HEK293 (cell line): Measurements from ENCODE around the gene PRRT3.
A peak's percentile ranks its signal among the peaks of the same experiment; 100 is the strongest.

Experiments used
- GLIS2 ChIP-seq: fragments of 450-650 bp; formaldehyde crosslinking; IDR thresholded peaks from 2 replicates; pipeline ENCODE4 v1.5.1; 2016; ENCODE audit warnings: missing biosample characterization, missing genetic modification characterization
- HOXA7 ChIP-seq: sonication (generic); formaldehyde crosslinking; IDR thresholded peaks from 2 replicates; pipeline ENCODE4 v1.8.1; 2022; ENCODE audit warnings: missing genetic modification reagents, borderline replicate concordance
- KLF16 ChIP-seq: fragments of 450-650 bp; formaldehyde crosslinking; IDR thresholded peaks from 2 replicates; pipeline ENCODE4 v1.5.1; 2017; ENCODE audit warnings: missing biosample characterization, missing genetic modification characterization
- SETDB1 ChIP-seq: IDR thresholded peaks from one replicate; pipeline ENCODE4 v1.6.1; 2017; ENCODE audit warnings: mild to moderate bottlenecking, low read length, moderate library complexity, mixed read lengths; ENCODE audit not compliant: insufficient read length
- TSHZ1 ChIP-seq: fragments of 450-650 bp; formaldehyde crosslinking; IDR thresholded peaks from 2 replicates; pipeline ENCODE4 v1.5.1; 2016; ENCODE audit warnings: missing biosample characterization, missing genetic modification characterization, borderline replicate concordance
- ZBTB17 ChIP-seq: fragments of 450-650 bp; formaldehyde crosslinking; IDR thresholded peaks from 2 replicates; pipeline ENCODE4 v1.5.1; 2016; ENCODE audit warnings: missing biosample characterization, missing genetic modification characterization
- ZBTB20 ChIP-seq: fragments of 450-650 bp; formaldehyde crosslinking; IDR thresholded peaks from 2 replicates; pipeline ENCODE4 v1.5.1; 2016; ENCODE audit warnings: missing biosample characterization, missing genetic modification characterization
- ZBTB26 ChIP-seq: fragments of 450-650 bp; formaldehyde crosslinking; optimal IDR thresholded peaks from 2 replicates; pipeline ENCODE3; 2016; ENCODE audit warnings: missing biosample characterization, mild to moderate bottlenecking, missing genetic modification characterization
- ZNF16 ChIP-seq: fragments of 450-650 bp; formaldehyde crosslinking; IDR thresholded peaks from 2 replicates; pipeline ENCODE4 v1.5.1; 2016; ENCODE audit warnings: low read depth, missing biosample characterization, missing genetic modification characterization
- ZNF23 ChIP-seq: fragments of 450-650 bp; formaldehyde crosslinking; IDR thresholded peaks from 2 replicates; pipeline ENCODE4 v1.5.1; 2016; ENCODE audit warnings: missing biosample characterization, missing genetic modification characterization, borderline replicate concordance
- ZNF391 ChIP-seq: fragments of 450-650 bp; formaldehyde crosslinking; IDR thresholded peaks from 2 replicates; pipeline ENCODE4 v1.5.1; 2016; ENCODE audit warnings: low read depth, missing biosample characterization, missing genetic modification characterization, borderline replicate concordance
- ZNF433 ChIP-seq: fragments of 450-650 bp; formaldehyde crosslinking; IDR thresholded peaks from 2 replicates; pipeline ENCODE4 v1.5.1; 2016; ENCODE audit warnings: missing biosample characterization, missing genetic modification characterization, low read depth
- ZNF48 ChIP-seq: fragments of 450-650 bp; formaldehyde crosslinking; IDR thresholded peaks from 2 replicates; pipeline ENCODE4 v1.5.1; 2016; ENCODE audit warnings: missing biosample characterization, missing genetic modification characterization
- ZNF548 ChIP-seq: fragments of 450-650 bp; formaldehyde crosslinking; IDR thresholded peaks from 2 replicates; pipeline ENCODE4 v1.5.1; 2016; ENCODE audit warnings: missing biosample characterization, missing genetic modification characterization
- ZNF654 ChIP-seq: fragments of 450-650 bp; formaldehyde crosslinking; IDR thresholded peaks from 2 replicates; pipeline ENCODE4 v1.5.1; 2016; ENCODE audit warnings: low read depth, missing biosample characterization, missing genetic modification characterization
- ZNF777 ChIP-seq: fragments of 450-650 bp; formaldehyde crosslinking; IDR thresholded peaks from 2 replicates; pipeline ENCODE4 v1.5.1; 2017; ENCODE audit warnings: missing biosample characterization, missing genetic modification characterization, borderline replicate concordance
- ZSCAN4 ChIP-seq: fragments of 450-650 bp; formaldehyde crosslinking; IDR thresholded peaks from 2 replicates; pipeline ENCODE4 v1.5.1; 2017; ENCODE audit warnings: missing biosample characterization, missing genetic modification characterization
- ZSCAN5A ChIP-seq: fragments of 450-650 bp; formaldehyde crosslinking; IDR thresholded peaks from 2 replicates; pipeline ENCODE4 v1.5.1; 2016; ENCODE audit warnings: missing biosample characterization, missing genetic modification characterization
- TF ChIP-seq, protein P1 (sequence below): fragments of 450-650 bp; formaldehyde crosslinking; IDR thresholded peaks from 2 replicates; pipeline ENCODE4; 2016; ENCODE audit warnings: missing biosample characterization, missing genetic modification characterization
- TF ChIP-seq, protein P2 (sequence below): fragments of 450-650 bp; formaldehyde crosslinking; IDR thresholded peaks from 2 replicates; pipeline ENCODE4 v1.5.1; 2016; ENCODE audit warnings: missing biosample characterization, missing genetic modification characterization
- TF ChIP-seq, protein P3 (sequence below): fragments of 450-650 bp; formaldehyde crosslinking; IDR thresholded peaks from 2 replicates; pipeline ENCODE4 v1.5.1; 2017; ENCODE audit warnings: missing biosample characterization, missing genetic modification characterization
- TF ChIP-seq, protein P4 (sequence below): fragments of 450-650 bp; formaldehyde crosslinking; IDR thresholded peaks from 2 replicates; pipeline ENCODE4 v1.5.1; 2016; ENCODE audit warnings: missing biosample characterization, missing genetic modification characterization
- TF ChIP-seq, protein P5 (sequence below): fragments of 450-650 bp; formaldehyde crosslinking; IDR thresholded peaks from 2 replicates; pipeline ENCODE4 v1.5.1; 2016; ENCODE audit warnings: missing biosample characterization, missing genetic modification characterization

The PRRT3 gene

GRCh38 chr3:9946112-9947024 is 5.8 kb downstream of the PRRT3 start (continued):
- TF ChIP-seq ZBTB26: peak; percentile 85
- TF ChIP-seq ZNF548 (tag by site-specific recombination): no peak
- TF ChIP-seq ZNF16 (tag by site-specific recombination): no peak
- TF ChIP-seq, protein P1, sequence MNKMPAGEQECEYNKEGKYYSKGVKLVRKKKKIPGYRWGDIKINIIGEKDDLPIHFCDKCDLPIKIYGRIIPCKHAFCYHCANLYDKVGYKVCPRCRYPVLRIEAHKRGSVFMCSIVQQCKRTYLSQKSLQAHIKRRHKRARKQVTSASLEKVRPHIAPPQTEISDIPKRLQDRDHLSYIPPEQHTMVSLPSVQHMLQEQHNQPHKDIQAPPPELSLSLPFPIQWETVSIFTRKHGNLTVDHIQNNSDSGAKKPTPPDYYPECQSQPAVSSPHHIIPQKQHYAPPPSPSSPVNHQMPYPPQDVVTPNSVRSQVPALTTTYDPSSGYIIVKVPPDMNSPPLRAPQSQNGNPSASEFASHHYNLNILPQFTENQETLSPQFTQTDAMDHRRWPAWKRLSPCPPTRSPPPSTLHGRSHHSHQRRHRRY (tag by site-specific recombination): no peak
- peak; percentile 69 for TF ChIP-seq GLIS2 (tag by site-specific recombination)
- peak; percentile 68; the same call in 1 of the 2 replicates for TF ChIP-seq ZBTB17
- 0 out of 2 replicates have a peak, but pooled peaks have one; percentile 9 for TF ChIP-seq KLF16 (tag by site-specific recombination)
- no peak for TF ChIP-seq ZNF23 (tag by site-specific recombination)
- TF ChIP-seq, protein P2, sequence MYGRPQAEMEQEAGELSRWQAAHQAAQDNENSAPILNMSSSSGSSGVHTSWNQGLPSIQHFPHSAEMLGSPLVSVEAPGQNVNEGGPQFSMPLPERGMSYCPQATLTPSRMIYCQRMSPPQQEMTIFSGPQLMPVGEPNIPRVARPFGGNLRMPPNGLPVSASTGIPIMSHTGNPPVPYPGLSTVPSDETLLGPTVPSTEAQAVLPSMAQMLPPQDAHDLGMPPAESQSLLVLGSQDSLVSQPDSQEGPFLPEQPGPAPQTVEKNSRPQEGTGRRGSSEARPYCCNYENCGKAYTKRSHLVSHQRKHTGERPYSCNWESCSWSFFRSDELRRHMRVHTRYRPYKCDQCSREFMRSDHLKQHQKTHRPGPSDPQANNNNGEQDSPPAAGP (tag by site-specific recombination): no peak
- no peak for TF ChIP-seq HOXA7 (CRISPR knock-in tag)
- TF ChIP-seq ZSCAN4: no peak
- TF ChIP-seq ZNF391: no peak
- TF ChIP-seq TSHZ1: no peak
- TF ChIP-seq, protein P3, sequence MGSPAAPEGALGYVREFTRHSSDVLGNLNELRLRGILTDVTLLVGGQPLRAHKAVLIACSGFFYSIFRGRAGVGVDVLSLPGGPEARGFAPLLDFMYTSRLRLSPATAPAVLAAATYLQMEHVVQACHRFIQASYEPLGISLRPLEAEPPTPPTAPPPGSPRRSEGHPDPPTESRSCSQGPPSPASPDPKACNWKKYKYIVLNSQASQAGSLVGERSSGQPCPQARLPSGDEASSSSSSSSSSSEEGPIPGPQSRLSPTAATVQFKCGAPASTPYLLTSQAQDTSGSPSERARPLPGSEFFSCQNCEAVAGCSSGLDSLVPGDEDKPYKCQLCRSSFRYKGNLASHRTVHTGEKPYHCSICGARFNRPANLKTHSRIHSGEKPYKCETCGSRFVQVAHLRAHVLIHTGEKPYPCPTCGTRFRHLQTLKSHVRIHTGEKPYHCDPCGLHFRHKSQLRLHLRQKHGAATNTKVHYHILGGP (tag by site-specific recombination): no peak
- TF ChIP-seq ZBTB20 (tag by site-specific recombination): peak; percentile 75
- TF ChIP-seq ZNF48 (tag by site-specific recombination): no peak
- no peak for TF ChIP-seq SETDB1
- peak; percentile 96 for TF ChIP-seq ZSCAN5A (tag by site-specific recombination)
- TF ChIP-seq, protein P4, sequence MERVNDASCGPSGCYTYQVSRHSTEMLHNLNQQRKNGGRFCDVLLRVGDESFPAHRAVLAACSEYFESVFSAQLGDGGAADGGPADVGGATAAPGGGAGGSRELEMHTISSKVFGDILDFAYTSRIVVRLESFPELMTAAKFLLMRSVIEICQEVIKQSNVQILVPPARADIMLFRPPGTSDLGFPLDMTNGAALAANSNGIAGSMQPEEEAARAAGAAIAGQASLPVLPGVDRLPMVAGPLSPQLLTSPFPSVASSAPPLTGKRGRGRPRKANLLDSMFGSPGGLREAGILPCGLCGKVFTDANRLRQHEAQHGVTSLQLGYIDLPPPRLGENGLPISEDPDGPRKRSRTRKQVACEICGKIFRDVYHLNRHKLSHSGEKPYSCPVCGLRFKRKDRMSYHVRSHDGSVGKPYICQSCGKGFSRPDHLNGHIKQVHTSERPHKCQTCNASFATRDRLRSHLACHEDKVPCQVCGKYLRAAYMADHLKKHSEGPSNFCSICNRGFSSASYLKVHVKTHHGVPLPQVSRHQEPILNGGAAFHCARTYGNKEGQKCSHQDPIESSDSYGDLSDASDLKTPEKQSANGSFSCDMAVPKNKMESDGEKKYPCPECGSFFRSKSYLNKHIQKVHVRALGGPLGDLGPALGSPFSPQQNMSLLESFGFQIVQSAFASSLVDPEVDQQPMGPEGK: 0 out of 2 replicates have a peak, but pooled peaks have one; percentile 43
- TF ChIP-seq ZNF433: no peak
- no peak for TF ChIP-seq ZNF654 (tag by site-specific recombination)
- TF ChIP-seq ZNF777 (tag by site-specific recombination): peak; percentile 66; the same call in 1 of the 2 replicates
- TF ChIP-seq, protein P5, sequence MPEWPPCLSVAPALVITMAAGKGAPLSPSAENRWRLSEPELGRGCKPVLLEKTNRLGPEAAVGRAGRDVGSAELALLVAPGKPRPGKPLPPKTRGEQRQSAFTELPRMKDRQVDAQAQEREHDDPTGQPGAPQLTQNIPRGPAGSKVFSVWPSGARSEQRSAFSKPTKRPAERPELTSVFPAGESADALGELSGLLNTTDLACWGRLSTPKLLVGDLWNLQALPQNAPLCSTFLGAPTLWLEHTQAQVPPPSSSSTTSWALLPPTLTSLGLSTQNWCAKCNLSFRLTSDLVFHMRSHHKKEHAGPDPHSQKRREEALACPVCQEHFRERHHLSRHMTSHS (tag by site-specific recombination): no peak
